Measurements from ENCODE around the gene TADA2A.

The TADA2A gene, protein sequence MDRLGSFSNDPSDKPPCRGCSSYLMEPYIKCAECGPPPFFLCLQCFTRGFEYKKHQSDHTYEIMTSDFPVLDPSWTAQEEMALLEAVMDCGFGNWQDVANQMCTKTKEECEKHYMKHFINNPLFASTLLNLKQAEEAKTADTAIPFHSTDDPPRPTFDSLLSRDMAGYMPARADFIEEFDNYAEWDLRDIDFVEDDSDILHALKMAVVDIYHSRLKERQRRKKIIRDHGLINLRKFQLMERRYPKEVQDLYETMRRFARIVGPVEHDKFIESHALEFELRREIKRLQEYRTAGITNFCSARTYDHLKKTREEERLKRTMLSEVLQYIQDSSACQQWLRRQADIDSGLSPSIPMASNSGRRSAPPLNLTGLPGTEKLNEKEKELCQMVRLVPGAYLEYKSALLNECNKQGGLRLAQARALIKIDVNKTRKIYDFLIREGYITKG

DNA sequence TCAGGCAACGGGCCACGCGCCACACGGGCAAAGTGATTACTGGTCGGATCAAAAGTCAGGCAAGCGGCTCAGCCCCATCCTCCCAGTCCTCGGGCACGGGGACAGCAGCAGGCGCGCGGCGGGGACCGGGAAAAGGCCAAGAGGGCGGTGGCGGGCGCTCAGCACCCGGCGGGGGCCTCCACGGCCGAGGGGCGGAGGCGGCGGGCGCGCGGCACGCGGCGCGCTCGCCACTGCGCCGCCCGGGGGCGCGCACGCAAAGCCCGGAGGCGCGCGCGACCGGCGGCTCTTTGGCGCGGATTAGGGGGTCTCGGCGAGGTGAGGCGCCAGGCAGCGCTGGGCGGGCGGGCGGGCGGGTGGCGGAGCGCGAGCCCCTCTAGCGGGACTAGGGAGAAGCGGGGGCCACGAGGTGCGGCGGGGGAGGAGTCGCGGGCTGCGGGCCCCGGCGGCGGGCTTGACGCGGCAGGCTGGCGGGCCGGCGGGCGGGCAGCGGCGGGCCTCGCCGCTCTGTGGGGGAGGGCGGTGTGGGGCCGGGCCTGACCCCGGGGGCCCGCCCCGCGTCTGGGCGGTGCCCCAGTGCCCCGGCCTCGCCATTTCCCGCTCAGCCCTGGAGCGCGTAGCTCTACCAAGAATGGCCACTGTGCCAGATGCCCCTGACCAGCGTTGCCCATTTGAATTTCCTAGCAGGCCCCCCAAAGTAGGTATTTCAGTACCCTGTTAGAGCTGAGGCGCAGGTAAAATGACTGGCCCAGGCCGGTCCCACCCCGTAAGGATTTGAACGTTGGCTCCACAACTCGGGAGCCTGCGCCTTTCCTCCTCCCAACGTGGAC lies at the start of gene TADA2A, which contains the start of gene ACACA:
Gene TADA2A (plus strand): TSS at position 252 of the 827 bp plus-strand sequence. CDS start 4,480 bp downstream, outside the sequence.
Gene ACACA (minus strand): TSS at position 202 of the 827 bp plus-strand sequence. CDS start 537 bp downstream, outside the sequence.
- FAIRE-seq = no peak

DNA sequence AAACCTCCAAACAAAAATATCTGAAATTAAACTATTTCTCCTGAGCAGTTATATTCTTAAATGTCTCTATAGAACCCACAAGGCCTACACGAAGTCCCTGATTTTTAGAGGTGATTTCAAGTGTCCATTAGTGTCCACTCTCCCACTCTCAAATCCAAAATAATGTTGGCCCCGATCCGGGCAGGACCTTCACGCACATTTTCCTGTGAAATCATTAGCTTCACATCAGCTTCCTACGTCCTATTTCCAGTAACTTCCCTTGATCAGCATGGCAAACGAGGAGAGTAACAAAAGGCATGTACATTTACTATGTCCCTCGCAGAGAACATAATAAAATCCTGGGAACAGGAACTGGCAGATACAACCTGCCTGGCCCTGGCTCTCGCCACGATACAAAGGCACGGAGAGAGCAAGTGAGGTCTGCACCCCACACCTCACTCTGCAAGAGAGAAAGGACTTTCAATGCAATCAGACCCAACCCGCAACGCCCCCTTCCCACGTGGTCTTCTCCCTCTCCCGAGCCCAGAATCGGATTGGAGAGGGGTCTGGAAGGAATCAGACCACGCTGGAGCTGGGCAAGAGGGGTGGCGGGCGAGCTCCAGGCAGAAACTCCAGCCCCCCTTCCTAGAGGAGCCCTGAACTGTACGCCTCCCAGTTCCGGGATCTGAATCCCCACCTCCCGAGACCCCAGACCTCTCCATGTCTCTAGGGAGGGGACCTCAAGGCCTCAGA lies 48.4 kb upstream of the TADA2A start:
- no peak for FAIRE-seq

DNA sequence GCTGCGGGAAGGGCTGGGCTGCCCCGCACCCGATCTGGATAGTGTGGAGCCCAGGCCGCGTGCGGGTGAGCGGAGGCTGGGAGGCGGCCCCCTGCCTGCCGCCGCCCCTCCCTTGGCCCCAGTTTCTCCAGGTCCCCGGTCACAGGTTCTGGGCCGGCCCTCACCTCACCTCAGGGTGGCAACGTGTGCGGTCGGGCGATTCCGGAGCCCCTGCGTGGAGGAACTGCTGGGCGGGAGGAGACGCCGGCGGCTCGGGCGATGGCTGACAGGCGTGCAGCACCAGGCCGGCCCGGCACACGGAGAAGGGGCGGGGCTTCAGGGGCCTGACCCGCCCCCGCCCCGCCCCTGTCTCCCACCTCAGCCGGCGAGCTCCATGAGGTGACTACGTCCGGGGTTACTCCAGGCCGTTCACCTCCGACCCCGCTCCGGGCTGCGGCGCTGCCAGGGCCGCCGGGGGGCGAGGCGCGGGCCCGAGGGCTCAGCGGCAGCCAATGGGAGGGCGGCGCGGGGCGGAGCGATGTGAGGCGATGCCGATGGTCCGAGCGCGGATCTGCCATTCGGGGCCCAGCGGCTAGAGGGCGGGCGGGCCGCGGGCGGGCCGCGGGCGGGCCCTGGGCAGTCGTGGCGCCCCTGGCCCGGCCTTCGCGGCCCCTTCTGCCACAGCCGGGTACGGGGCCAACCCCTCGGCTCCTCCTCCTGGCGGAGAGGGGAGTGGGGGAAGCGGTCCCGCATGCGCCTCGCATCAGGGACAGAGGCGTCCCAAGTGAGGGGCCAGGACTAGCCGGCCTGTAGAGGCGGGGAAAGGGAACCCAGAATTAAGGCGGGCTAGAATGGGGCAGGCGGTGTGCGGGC lies 47.6 kb upstream of the TADA2A start:
- no peak for FAIRE-seq

DNA sequence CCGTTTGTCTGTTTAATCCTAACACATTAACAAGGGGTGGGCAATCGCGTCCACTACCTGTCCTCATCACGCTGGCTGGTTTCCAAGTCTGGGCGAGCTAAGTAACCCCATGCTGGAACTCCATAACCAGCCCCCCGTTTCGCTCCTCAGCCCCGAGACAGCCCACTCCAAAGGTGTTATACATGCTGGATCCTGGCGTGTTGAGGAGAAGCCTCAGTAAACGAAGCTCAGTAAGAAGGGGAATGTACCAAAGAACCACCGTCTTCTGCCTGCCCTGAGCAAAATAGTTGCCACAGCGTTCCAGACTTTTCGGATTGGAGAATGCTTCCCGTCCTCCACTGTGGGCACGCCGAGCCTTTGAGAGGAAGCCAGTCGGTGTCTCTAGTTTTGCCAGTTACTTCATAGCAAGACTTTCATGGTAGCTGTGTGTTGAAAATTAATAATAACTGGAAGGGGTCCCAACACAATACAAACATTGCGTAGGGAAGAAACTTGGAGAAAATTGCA lies 47.0 kb upstream of the TADA2A start:
- no peak for FAIRE-seq

- no peak for FAIRE-seq
These were observed 46.1 kb upstream of the TADA2A start for GRCh38 chr17:37360632-37361031.

- no peak for FAIRE-seq
These were observed 45.1 kb upstream of the TADA2A start for GRCh38 chr17:37361543-37361942.

GRCh38 chr17:37365589-37365988 lies 41.1 kb upstream of the TADA2A start:
- no peak for FAIRE-seq

DNA sequence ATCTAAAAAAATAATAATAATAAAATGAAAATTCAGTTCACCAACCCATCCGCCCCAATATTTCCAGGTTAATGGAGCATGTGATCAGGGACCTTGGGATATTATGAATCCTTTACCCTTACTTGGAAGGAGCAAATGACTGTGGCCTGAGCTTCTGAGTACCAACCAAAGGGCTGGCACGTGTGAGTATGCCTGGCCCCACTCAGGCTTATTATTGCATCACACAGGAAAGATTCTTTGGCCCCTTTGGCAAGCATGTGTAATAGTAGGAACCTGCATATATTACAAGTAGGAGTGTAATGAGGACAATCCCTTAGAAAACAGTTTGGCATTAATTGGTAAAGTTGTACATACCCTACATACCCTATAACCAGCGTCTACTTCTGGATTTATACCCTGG lies 38.1 kb upstream of the TADA2A start:
- FAIRE-seq = no peak

DNA sequence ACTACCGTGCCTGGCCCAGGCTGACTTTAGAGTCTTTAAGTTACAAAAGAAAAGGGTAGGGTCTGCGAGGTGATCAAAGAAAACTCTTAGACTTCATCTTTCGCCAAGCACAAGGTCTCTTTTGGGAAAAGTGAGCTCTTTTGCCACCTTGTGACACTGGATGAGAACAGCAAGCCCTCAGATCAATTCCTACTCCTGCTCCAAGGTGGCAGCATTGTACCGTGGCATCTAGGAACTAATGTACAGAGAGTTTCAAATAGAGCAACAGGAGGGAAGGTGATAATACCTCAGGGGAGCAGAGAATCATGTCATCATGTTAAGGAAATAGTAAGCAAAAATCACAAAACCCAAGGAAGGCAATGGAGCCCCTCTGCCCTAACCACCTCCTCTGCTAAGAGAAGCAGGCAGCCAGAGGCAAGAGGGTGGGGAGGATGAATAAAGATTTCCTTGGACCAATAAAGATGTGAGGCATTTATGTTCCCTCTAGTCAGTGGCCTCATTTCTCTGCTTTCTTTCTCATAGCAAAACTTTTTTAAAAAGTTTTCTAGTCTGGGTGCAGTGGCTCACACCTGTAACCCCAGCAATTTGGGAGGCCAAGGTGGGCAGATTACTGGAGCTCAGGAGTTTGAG lies 33.0 kb upstream of the TADA2A start:
- FAIRE-seq = no peak

GRCh38 chr17:37375706-37376105 lies 31.0 kb upstream of the TADA2A start, which contains the start of gene C17orf78:
Gene C17orf78, plus strand, starts transcription at chr17:37375985. Its CDS starts 108 bp downstream, at chr17:37376093.
- FAIRE-seq = no peak

DNA sequence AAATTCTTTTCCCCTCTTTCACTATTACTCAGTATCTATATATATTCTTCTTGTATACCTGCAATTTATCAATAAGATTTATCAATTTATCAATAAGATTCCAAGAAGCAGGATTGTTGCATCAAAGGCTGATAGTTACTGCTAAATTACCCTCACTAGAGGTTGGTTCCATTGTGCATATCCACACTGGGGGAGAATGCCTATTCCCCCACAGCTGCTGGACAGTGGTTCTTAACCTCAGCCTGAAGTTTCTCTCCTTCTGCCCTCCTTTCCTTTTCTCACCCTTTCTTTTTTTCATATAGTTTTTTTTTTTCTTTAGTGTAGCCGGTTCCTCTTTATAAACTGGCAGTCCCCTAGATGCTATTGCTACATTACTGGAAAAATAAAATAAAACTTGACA lies 24.6 kb upstream of the TADA2A start:
- no peak for FAIRE-seq

DNA sequence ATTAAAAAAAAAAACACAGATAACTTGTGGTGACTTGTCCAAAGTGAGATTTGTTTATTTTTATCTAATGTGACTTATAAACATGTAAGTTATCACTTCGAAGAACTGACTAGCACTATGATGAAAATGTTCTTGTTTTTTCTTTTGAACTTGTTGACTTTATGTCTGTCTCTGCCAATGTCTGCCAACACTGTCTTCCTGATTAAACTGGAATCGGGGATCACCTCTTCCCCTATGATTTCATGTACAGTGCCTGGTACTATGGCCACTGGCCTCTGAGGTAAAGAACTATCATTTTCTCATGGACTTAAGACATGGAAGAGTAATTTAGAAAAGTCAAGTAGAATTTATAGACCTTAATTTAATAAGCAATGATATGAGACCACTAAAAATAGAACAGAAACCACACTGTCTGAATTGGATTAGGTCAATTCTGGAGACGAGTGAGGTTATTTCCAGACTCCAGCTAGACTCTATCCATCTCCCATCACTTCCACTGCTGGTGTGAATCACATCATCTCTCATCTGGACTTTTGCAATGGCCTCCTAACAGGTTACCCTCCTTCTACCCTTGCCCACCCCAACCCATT lies 22.0 kb upstream of the TADA2A start:
- no peak for FAIRE-seq

DNA sequence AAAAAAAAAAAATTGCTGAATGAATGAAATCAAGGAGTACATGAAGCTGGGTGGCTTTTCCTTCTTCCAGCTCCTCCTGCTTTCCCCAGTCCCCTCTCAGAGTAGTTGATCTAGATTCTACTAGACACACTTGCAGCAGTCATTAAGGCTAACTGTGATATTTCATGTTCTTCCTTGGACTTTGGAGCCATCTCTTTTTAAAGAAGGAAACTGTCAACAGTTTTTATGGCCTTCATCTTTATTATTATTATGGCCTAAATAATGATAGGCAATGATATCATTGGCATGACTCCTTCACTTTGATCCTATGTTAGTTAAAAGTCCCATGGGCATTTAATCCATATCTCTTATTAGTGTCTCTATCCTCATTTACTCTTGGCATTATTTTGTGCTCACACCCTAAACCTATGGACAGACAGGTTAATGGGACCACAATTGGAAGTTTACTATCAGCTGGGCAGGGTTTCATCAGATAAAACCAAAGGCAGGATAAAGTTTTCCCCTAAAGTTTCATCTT lies 21.2 kb upstream of the TADA2A start:
- FAIRE-seq = no peak

- FAIRE-seq = no peak
These were observed 20.2 kb upstream of the TADA2A start for GRCh38 chr17:37386462-37386861.

DNA sequence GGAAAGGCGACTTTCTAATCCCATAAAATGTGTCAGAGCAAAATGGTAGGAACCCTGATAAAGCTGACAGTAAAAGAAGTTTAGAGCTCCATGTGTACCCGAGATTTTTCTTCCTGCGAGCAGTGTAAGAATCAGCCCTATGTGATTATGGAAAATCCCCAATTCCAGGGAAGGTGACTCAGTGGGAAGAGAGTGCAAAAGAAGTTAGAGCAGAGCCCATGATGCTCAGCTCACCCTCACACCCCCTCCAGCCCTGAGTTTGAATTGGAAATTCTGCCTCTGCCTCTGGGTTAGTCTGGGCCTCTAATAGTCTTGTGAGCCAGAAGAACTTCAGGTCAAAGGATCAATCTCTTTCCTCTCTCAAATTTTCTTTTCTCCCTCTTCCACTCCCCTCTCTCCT lies 18.4 kb upstream of the TADA2A start:
- no peak for FAIRE-seq

DNA sequence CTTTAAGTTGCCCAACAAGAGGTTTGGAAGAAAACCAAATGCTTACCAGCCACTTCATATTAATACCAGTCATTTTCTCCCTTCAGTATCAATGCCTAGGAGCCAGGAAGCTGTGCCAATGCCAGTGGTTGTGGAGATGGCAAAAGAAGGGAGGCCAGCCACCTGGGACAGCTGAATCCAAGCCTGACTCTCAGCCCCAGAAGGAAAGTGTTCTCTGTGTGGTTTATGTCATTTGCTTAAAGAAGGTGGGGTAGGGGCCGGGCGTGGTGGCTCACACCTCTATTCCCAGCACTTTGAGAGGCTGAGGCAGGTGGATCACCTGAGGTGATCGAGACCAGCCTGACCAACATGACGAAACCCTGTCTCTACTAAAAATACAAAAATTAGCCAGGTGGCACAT lies 17.5 kb upstream of the TADA2A start:
- FAIRE-seq = no peak

GRCh38 chr17:37391146-37391545 lies 15.5 kb upstream of the TADA2A start:
- FAIRE-seq = no peak

GRCh38 chr17:37392024-37392590 lies 14.6 kb upstream of the TADA2A start:
- FAIRE-seq = no peak

DNA sequence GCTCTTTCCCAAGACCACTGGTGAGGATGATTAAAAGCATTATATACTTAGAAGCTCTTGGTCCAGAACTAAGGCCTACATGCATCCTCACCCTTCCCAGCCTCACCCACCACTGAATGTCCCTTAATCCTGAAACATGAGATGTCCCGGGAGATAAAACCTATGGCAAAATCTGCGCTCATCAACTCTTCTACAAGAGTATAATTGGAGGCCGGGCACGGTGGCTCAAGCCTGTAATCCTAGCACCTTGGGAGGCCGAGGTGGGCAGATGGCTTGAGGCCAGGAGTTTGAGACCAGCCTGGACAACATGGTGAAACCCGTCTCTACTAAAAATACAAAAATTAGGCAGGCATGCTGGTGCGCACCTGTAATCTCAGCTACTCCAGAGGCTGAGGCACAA lies 13.3 kb upstream of the TADA2A start:
- FAIRE-seq = no peak

GRCh38 chr17:37399265-37399803 lies 7.4 kb upstream of the TADA2A start:
- no peak for FAIRE-seq
